NT2/D1 (cell line): ENCODE results near the gene AGAP5.
"Not testable (repeated sequence)": the region's sequence is repeated elsewhere in the genome, so short reads cannot be mapped to it uniquely, and the experiment has no call there.

Experiments used
- DNase-seq: peaks from one replicate; pipeline ENCODE4 v3.0.0-alpha.2; 2011; ENCODE audit warnings: low read depth, low spot score
- H3K27me3 ChIP-seq: 2 replicates; pipeline ENCODE4 v1.6.0; 2011; ENCODE audit warnings: mild to moderate bottlenecking; ENCODE audit not compliant: insufficient read length, insufficient read depth
- H3K36me3 ChIP-seq: 2 replicates; pipeline ENCODE4 v1.6.1; 2011; ENCODE audit warnings: mild to moderate bottlenecking, low read length, mixed read lengths; ENCODE audit not compliant: insufficient read depth, insufficient read length
- H3K4me1 ChIP-seq: 2 replicates; pipeline ENCODE4 v1.5.1; 2011; ENCODE audit not compliant: insufficient read depth, insufficient read length
- H3K4me3 ChIP-seq: 2 replicates; pipeline ENCODE4 v1.5.1; 2011; ENCODE audit warnings: low read depth; ENCODE audit not compliant: insufficient read length
- H3K9ac ChIP-seq: 2 replicates; pipeline ENCODE4 v1.6.0; 2011; ENCODE audit warnings: low read depth; ENCODE audit not compliant: insufficient read length
- H3K9me3 ChIP-seq: 2 replicates; pipeline ENCODE4 v1.5.1; 2011; ENCODE audit warnings: mild to moderate bottlenecking, low read length; ENCODE audit not compliant: insufficient read depth
- SUZ12 ChIP-seq: IDR thresholded peaks from 2 replicates; pipeline ENCODE4 v1.6.1; 2011; ENCODE audit not compliant: insufficient read length, insufficient read depth; ENCODE audit errors: extremely low read depth
- YY1 ChIP-seq: IDR thresholded peaks from 2 replicates; pipeline ENCODE4 v1.6.1; 2011; ENCODE audit not compliant: insufficient read length, insufficient read depth
- ZNF274 ChIP-seq: IDR thresholded peaks from 2 replicates; pipeline ENCODE4 v1.6.1; 2011; ENCODE audit warnings: mild to moderate bottlenecking, low read depth, low read length

Gene AGAP5

DNA sequence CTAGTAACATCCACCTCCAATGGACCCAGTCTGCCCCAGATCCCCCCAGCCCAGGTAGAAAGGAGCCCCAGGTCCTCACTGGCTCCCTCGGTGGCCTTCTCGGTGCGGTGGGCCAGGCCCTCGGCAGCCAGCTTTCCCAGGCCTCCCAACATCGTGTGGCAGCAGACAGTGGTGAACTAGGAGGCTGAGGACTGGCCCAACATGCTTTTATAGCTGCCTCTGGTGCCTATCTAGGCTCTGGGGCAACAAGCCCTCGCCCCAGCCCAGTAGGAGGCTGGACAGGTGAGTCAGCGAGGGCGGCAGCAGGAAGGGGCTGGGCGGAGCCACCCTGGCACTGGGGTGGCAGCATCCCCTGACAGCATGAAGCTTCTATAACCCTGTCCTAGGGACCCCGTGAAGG, 34.3 kb downstream of the AGAP5 start:
- not testable (repeated sequence) for H3K4me1 ChIP-seq, H3K9me3 ChIP-seq, H3K36me3 ChIP-seq, H3K9ac ChIP-seq, DNase-seq, H3K27me3 ChIP-seq, H3K4me3 ChIP-seq

DNA sequence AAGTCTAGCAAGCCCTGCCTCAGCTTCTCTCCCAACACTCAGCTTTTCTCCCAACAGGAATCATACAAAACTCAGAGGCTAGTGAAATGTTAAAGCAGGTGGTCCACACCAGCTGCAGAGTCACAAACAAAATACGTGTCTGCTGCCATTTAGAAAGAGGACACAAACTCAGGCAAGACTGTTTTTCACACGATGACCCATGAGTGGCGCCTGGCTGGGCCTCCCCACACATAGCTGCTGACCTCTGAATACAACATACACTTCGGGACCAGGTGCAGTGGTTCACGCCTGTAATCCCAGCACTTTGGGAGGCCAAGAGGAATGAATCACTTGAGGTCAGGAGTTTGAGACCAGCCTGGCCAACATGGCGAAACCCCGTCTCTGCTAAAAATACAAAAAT, 35.2 kb downstream of the AGAP5 start:
- H3K9me3 ChIP-seq, H3K36me3 ChIP-seq, H3K27me3 ChIP-seq, H3K9ac ChIP-seq, DNase-seq, H3K4me1 ChIP-seq, H3K4me3 ChIP-seq: not testable (repeated sequence)

DNA sequence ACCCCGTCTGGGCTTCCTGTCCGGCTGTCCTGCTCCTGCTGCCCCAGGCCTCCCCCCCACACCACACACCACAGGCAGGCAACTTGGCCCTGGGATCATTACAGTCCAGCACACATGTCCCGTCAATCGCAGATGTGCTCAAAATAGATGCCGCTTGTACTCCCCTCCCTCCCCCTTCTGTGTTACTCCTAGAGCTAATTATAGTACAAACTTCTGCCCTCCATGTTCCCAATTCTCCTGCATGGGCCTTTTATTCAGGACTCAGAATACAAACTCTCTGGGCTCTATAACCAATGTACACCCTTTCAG, 42.0 kb downstream of the AGAP5 start, which contains the start of gene SYNPO2L:
SYNPO2L (minus strand) TSS at position 40 of the 309 bp plus-strand sequence. CDS start 107 bp downstream, outside the sequence.
- no peak within 1 kb of the TSS for H3K4me3 ChIP-seq
- DNase-seq = no peak

DNA sequence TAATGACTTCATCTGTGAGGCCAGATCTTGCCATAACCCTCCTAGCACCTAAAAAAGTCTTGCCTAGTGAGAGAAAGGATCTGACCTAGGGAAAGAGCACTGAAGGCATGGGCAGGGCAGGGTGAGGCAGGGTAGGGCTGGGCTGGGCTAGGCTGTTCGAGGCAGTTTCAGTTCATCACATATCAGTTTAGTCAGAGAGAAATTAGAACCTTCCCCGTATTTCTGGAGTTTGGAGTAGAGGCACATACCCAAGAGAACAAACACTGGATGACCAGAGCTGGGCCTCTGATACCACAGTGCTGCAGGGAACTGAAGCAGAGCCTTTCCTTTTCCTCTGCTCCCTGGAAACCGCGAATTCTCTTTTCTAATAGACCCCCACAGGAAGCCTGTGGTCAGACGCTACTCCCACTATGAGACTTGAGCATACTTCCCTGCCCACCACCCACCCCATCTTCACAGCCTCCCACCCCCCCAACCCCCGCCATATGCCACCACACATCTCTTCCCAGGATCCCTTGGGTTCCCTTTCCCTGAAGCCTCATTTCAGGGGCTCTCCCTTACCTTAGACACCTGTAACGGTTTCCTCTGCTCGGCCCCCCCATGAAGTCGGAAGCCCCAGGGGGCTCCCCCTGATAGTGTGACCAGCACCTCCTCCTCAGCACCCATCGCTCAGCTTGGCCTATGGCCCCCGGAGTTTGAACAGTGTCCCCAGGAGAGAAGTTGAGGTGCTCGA, 42.5 kb downstream of the AGAP5 start:
- Histone ChIP-seq H3K4me1 (no peaks in the 10 kb centered on the region), H3K36me3 (no peaks in the 10 kb centered on the region), H3K27me3 (no peaks in the 10 kb centered on the region), H3K4me3 (no peak overlapping the region), H3K9me3 (no peaks in the 10 kb centered on the region), H3K9ac (no peak overlapping the region)
- TF ChIP-seq YY1 (no peak), SUZ12 (no peak), ZNF274 (no peak)
- DNase-seq = no peak

More for the DNA sequence above, 42.0 kb downstream of the AGAP5 start, which contains the start of gene SYNPO2L:
- H3K4me1 ChIP-seq = no peaks in the 10 kb centered on the region
- no peak within 1 kb of the TSS for H3K9ac ChIP-seq
- H3K27me3 ChIP-seq = no peaks in the 10 kb centered on the region
- no peaks in the 10 kb centered on the region for H3K9me3 ChIP-seq
- no peaks in the 10 kb centered on the region for H3K36me3 ChIP-seq
- no peak for TF ChIP-seq YY1
- no peak for TF ChIP-seq ZNF274
- no peak for TF ChIP-seq SUZ12

DNA sequence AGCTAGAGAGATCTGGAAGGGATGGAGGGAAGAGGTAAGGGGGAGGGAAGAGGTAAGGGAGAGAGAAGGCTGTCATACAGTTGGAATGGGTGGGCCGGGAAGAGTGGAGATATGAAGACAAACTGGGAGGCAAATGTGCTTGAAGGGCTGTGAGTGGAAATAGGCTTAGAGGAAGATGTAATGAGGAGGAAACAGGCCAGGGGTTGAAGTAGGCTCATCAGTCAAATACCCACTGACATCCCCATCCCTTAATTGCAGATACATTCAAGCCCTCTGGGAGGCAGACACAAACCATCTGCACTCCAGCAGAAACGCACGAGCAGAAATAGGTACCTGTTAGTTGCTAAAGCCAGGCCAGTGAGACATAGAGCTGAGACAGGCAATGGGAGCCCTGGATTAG, 44.2 kb downstream of the AGAP5 start:
- no peak for DNase-seq
- no peaks in the 10 kb centered on the region for H3K9me3 ChIP-seq
- H3K9ac ChIP-seq = no peak overlapping the region
- no peak overlapping the region for H3K4me3 ChIP-seq
- H3K36me3 ChIP-seq = no peaks in the 10 kb centered on the region
- H3K27me3 ChIP-seq = no peaks in the 10 kb centered on the region
- TF ChIP-seq SUZ12 (no peak), YY1 (no peak), ZNF274 (no peak)
- H3K4me1 ChIP-seq = no peaks in the 10 kb centered on the region

DNA sequence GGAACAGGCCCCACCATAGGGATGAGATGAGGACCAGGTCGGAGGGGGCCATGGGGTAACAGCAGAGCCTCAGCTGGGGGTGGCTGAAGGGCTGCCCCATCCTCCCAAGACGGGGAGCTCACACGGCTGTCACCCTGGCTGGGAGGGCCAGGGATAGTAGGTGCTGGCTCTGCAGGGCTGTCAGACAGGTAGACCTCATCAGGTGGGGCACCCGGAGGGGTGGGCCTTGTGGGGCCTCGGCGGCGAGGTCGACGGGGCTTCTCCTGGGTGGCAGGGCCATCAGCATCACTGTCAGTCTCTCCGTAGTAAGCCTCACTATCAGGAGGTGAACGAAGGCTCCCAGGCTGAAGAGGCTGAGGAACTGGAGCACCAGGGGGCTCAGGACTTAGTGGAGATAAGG, 44.7 kb downstream of the AGAP5 start:
- H3K9me3 ChIP-seq = no peaks in the 10 kb centered on the region
- TF ChIP-seq YY1 = no peak
- no peak for TF ChIP-seq SUZ12
- TF ChIP-seq ZNF274 = no peak
- no peaks in the 10 kb centered on the region for H3K36me3 ChIP-seq
- H3K4me1 ChIP-seq = no peaks in the 10 kb centered on the region
- H3K9ac ChIP-seq = no peak overlapping the region
- no peak overlapping the region for H3K4me3 ChIP-seq
- H3K27me3 ChIP-seq = no peaks in the 10 kb centered on the region
- no peak for DNase-seq

DNA sequence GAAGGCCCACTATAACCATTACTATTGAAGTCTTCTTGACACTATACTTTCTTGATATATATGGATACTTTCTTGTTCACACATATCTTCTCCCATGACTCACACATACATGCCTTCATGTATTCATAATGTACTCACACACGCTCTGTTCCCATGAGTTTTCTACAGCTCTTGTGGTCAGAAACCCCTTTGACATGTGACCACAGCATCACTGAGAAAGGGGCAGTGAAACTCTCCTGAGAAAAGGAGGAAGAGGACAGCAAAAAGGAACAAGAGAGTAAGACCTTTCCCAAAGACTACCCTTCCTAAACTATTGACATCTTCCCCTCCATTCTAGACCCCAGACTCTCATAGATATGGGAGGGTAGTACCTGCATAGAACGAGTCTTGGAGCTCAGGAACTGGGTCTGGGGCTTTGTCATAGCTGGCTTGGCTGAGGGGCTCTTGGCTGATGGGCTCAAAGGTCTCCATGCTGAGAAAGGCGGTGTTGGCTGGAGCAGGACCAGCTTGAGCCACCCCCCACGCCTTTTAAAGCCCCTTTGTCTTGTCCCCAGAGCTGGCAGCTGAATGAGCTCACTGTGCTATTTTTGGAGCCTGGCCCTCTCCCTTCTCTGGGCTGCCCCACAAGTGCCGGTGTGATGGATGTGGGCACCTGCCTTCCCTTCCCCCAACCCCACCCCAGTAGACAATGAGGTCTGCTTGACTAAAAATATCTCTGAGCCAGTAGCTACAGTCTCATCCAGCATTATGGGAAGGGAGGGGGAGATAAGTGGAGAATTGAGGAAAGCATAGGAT, 47.2 kb downstream of the AGAP5 start:
- Histone ChIP-seq H3K9me3 (no peaks in the 10 kb centered on the region), H3K4me1 (peaks cover 3% of the 10 kb centered on the region)

More for the DNA sequence above, 47.2 kb downstream of the AGAP5 start:
- TF ChIP-seq YY1 = no peak
- no peak for TF ChIP-seq ZNF274
- Histone ChIP-seq H3K4me3 (no peak overlapping the region), H3K27me3 (no peaks in the 10 kb centered on the region), H3K36me3 (no peaks in the 10 kb centered on the region), H3K9ac (no peak overlapping the region)
- DNase-seq = no peak
